HCT116 (cell line): Measurements from ENCODE around the gene PKP2. TPM values are rescaled to one million over a fixed set of nuclear protein-coding genes. Genes with fewer than 3 reads are reported as not detected.

Experiments used
- ATAC-seq: fragments of 200-7000 bp; cut with Tn5 transposase; 2 replicates; pipeline ENCODE4 v1.9.1; 2020; ENCODE audit warnings: mild to moderate bottlenecking, moderate library complexity
- BruUV-seq: library from RNA; stranded (reverse); fragments of 400-500 nt; replicated peaks from 2 replicates; lab custom pipeline; 2021; lab: Mats Ljungman, UMichigan
- CTCF ChIA-PET: fragments of 300-600 bp; sonication (Branson Sonifier 250); formaldehyde crosslinking; loops from one replicate; lab custom pipeline; 2021; ENCODE audit warnings: antibody characterized with exemption; lab: Charles Lee
- POLR2A ChIA-PET: fragments of 300-600, 350-600 bp; sonication (Branson Sonifier 250); formaldehyde crosslinking; loops from one replicate; lab custom pipeline; 2021; ENCODE audit warnings: antibody characterized with exemption; lab: Charles Lee
- RAD21 ChIA-PET, 2 experiments: fragments of 300-600 bp; sonication (Branson Sonifier 250); formaldehyde crosslinking; loops; one replicate each; lab custom pipeline; 2023; ENCODE audit warnings: low total read pairs in 2 of 2; ENCODE audit not compliant: uncharacterized antibody in 2 of 2, unreplicated experiment in 2 of 2, low non-redundant PET in 1 of 2; lab: Charles Lee
- DNase-seq: peaks from one replicate; pipeline ENCODE4 v3.0.0-alpha.2; 2010; ENCODE audit warnings: low read depth, low spot score
- H2AFZ ChIP-seq: fragments of 200-600 bp; shearing (Covaris generic), sonication (generic); 2 replicates; pipeline ENCODE4 v1.6.1; 2017; ENCODE audit warnings: low read depth, mixed run types, mixed read lengths, antibody characterized with exemption, low read length; ENCODE audit not compliant: poor library complexity, severe bottlenecking
- H3K27ac ChIP-seq: 2 replicates; pipeline ENCODE4 v1.5.1; 2012; ENCODE audit warnings: low read depth, low read length
- H3K27me3 ChIP-seq: fragments of 200-600 bp; sonication (generic); 2 replicates; pipeline ENCODE4 v1.6.1; 2016; ENCODE audit warnings: mixed run types, low read length, mixed read lengths; ENCODE audit not compliant: insufficient read depth
- H3K36me3 ChIP-seq, 2 experiments: fragments of 200-500 bp in 1 of 2; fragments of 200-600 bp in 1 of 2; sonication (Bioruptor generic) in 1 of 2; sonication (generic) in 1 of 2; 2 replicates each; pipeline versions ENCODE4 v1.5.1 to v1.6.1; 2014 to 2016; ENCODE audit warnings: low read length in 2 of 2, inconsistent platforms in 1 of 2, mixed read lengths in 1 of 2, mixed run types in 1 of 2; ENCODE audit not compliant: insufficient read depth in 2 of 2, control insufficient read depth in 1 of 2
- H3K4me1 ChIP-seq, 2 experiments: fragments of 200-600 bp in 1 of 2; sonication (generic) in 1 of 2; 2 replicates each; pipeline versions ENCODE4 v1.5.1 to v1.6.1; 2012 to 2017; ENCODE audit warnings: low read length in 2 of 2, inconsistent platforms in 1 of 2, mild to moderate bottlenecking in 1 of 2, mixed read lengths in 1 of 2, mixed run types in 1 of 2, moderate library complexity in 1 of 2; ENCODE audit not compliant: insufficient read depth in 2 of 2, control insufficient read depth in 1 of 2
- H3K4me2 ChIP-seq: fragments of 200-600 bp; sonication (generic); 2 replicates; pipeline ENCODE4 v1.6.1; 2017; ENCODE audit warnings: mixed run types, low read length, mixed read lengths
- H3K4me3 ChIP-seq, 2 experiments: fragments of 200-600 bp in 1 of 2; sonication (generic) in 1 of 2; replicated peaks in 1 of 2; 2 replicates each; pipeline ENCODE4 v1.5.1; 2011 to 2016; ENCODE audit warnings: low read length in 2 of 2, control low read depth in 1 of 2, low read depth in 1 of 2, mild to moderate bottlenecking in 1 of 2, mixed read lengths in 1 of 2, mixed run types in 1 of 2
- H3K79me2 ChIP-seq: fragments of 200-600 bp; sonication (generic); 2 replicates; pipeline ENCODE4 v1.6.1; 2017; ENCODE audit warnings: mild to moderate bottlenecking, mixed run types, low read length, moderate library complexity, mixed read lengths; ENCODE audit not compliant: insufficient read depth
- H3K9ac ChIP-seq: fragments of 200-600 bp; sonication (generic); 2 replicates; pipeline ENCODE4 v1.6.1; 2016; ENCODE audit warnings: low read length, mixed read lengths
- H3K9me2 ChIP-seq: fragments of 200-600 bp; sonication (generic), shearing (Covaris generic); 2 replicates; pipeline ENCODE4 v1.6.1; 2017; ENCODE audit warnings: mixed run types, mild to moderate bottlenecking, moderate library complexity; ENCODE audit not compliant: insufficient read depth
- H3K9me3 ChIP-seq, 2 experiments: fragments of 200-500 bp in 1 of 2; fragments of 200-600 bp in 1 of 2; sonication (Bioruptor generic) in 1 of 2; sonication (generic) in 1 of 2; 2 replicates each; pipeline ENCODE4 v1.6.1; 2014 to 2017; ENCODE audit warnings: low read length in 2 of 2, mixed read lengths in 2 of 2, inconsistent platforms in 1 of 2, low read depth in 1 of 2, mild to moderate bottlenecking in 1 of 2, mixed run types in 1 of 2, moderate library complexity in 1 of 2; ENCODE audit not compliant: control insufficient read depth in 1 of 2, insufficient read depth in 1 of 2
- H4K20me1 ChIP-seq: fragments of 200-600 bp; sonication (generic), shearing (Covaris generic); 2 replicates; pipeline ENCODE4 v1.6.1; 2017; ENCODE audit warnings: mixed run types, mild to moderate bottlenecking, moderate library complexity; ENCODE audit not compliant: insufficient read depth
- CBX3 ChIP-seq: IDR thresholded peaks from 2 replicates; pipeline ENCODE4 v1.6.1; 2012; ENCODE audit warnings: low read depth
- CEBPB ChIP-seq: IDR thresholded peaks from 2 replicates; pipeline ENCODE4 v1.6.1; 2012; ENCODE audit warnings: low read depth
- EGR1 ChIP-seq: IDR thresholded peaks from 2 replicates; pipeline ENCODE4 v1.6.1; 2012; ENCODE audit warnings: low read depth
- ELF1 ChIP-seq: IDR thresholded peaks from 2 replicates; pipeline ENCODE4 v1.6.1; 2012; ENCODE audit warnings: low read depth, borderline replicate concordance
- EZH2 ChIP-seq: fragments of 200-600 bp; sonication (generic); IDR thresholded peaks from 2 replicates; pipeline ENCODE4 v1.6.1; 2017; ENCODE audit warnings: antibody characterized with exemption, mixed run types
- EZH2phosphoT487 ChIP-seq: fragments of 200-600 bp; IDR thresholded peaks from 2 replicates; pipeline ENCODE4 v1.6.1; 2018; ENCODE audit warnings: antibody characterized with exemption, borderline replicate concordance
- FOSL1 ChIP-seq: IDR thresholded peaks from 2 replicates; pipeline ENCODE4 v1.6.1; 2012; ENCODE audit warnings: low read depth
- JUND ChIP-seq: IDR thresholded peaks from 2 replicates; pipeline ENCODE4 v1.6.1; 2012
- POLR2AphosphoS5 ChIP-seq: IDR thresholded peaks from 2 replicates; pipeline ENCODE4 v1.6.1; 2011; ENCODE audit warnings: mild to moderate bottlenecking, low read depth, low read length, moderate library complexity
- RAD21 ChIP-seq: IDR thresholded peaks from 2 replicates; pipeline ENCODE4 v1.6.1; 2012; ENCODE audit warnings: low read depth, mild to moderate bottlenecking
- SIN3A ChIP-seq: IDR thresholded peaks from 2 replicates; pipeline ENCODE4 v1.6.1; 2012; ENCODE audit warnings: low read depth
- SP1 ChIP-seq: IDR thresholded peaks from 2 replicates; pipeline ENCODE4 v1.6.1; 2012; ENCODE audit warnings: low read depth
- SRF ChIP-seq: IDR thresholded peaks from 2 replicates; pipeline ENCODE4 v1.6.1; 2012; ENCODE audit warnings: low read depth
- TCF7L2 ChIP-seq: IDR thresholded peaks from 2 replicates; pipeline ENCODE4 v1.7.0; 2011; ENCODE audit warnings: borderline replicate concordance, inconsistent platforms; ENCODE audit not compliant: insufficient read depth, insufficient read length; ENCODE audit errors: extremely low read depth
- ZFX ChIP-seq: fragments of 450-650 bp; IDR thresholded peaks from 2 replicates; pipeline ENCODE4 v1.6.1; 2017
- intact Hi-C: fragments of 100-400 bp; cut with micrococcal nuclease; formaldehyde crosslinking; loops from 2 replicates; pipeline ENCODE4 v1.10.0; 2022
- total RNA-seq: library from RNA; stranded (reverse); gene quantifications from one replicate; pipeline ENCODE4 v1.2.1, GENCODE V29; 2021; ENCODE audit not compliant: unreplicated experiment
- TF ChIP-seq, protein P1 (sequence below): IDR thresholded peaks from 2 replicates; pipeline ENCODE4 v1.6.1; 2012
- TF ChIP-seq, protein P2 (sequence below): IDR thresholded peaks from 2 replicates; pipeline ENCODE4 v1.6.1; 2011; ENCODE audit warnings: mild to moderate bottlenecking, low read length, moderate library complexity; ENCODE audit not compliant: insufficient replicate concordance; ENCODE audit errors: extremely low read depth
- TF ChIP-seq, protein P3 (sequence below), 3 experiments: fragments of 200-600 bp in 1 of 3; sonication (generic) in 1 of 3; IDR thresholded peaks in 2 of 3; conservative IDR thresholded peaks in 1 of 3; 2 replicates each; pipeline ENCODE4 v1.5.1; 2012 to 2017; ENCODE audit warnings: low read depth in 2 of 3, low read length in 2 of 3, antibody characterized with exemption in 1 of 3, borderline replicate concordance in 1 of 3, control low read depth in 1 of 3, mild to moderate bottlenecking in 1 of 3, mixed read lengths in 1 of 3, mixed run types in 1 of 3, moderate library complexity in 1 of 3; ENCODE audit not compliant: insufficient read depth in 1 of 3
- TF ChIP-seq, protein P4 (sequence below): IDR thresholded peaks from 2 replicates; pipeline ENCODE4 v1.6.1; 2012

PKP2 gene
- total RNA-seq, 1 experiment from 2014 or later = 21.5 TPM

DNA sequence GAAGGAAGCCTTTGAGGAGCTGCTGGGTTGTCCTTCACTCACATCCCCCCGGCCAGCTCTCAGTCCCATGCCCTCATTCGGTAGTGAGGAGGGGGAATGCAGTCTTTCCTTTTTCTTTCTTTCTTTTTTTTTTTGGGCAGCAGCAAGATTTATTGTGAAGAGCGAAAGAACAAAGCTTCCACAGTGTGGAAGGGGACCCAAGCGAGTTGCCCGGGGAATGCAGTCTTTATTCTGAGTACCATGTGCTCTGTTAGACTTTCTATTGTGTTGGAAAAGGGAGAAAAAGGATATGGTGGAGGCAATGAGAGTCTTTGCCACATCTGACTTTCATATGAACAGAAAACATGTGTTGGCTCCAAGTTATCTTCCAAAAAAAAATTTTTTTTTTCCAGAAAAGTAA lies 111.0 kb downstream of the PKP2 start:
- CTCF ChIA-PET = no interaction called here
- Histone ChIP-seq H3K9me2 (no peaks in the 10 kb centered on the region), H4K20me1 (no peaks in the 10 kb centered on the region), H3K4me1 (no peaks in the 10 kb centered on the region), H3K79me2 (no peaks in the 10 kb centered on the region), H3K4me3 (no peak overlapping the region), H3K27ac (no peak overlapping the region), H2AFZ (no peak overlapping the region), H3K4me2 (no peak overlapping the region), H3K36me3 (no peaks in the 10 kb centered on the region), H3K9ac (no peak overlapping the region), H3K9me3 (no peaks in the 10 kb centered on the region), H3K27me3 (no peaks in the 10 kb centered on the region)
- DNase-seq (no peak), ATAC-seq (no peak)
- RAD21 ChIA-PET = no interaction called here
- POLR2A ChIA-PET = no interaction called here
- no peak for TF ChIP-seq TCF7L2
- TF ChIP-seq SIN3A = no peak
- TF ChIP-seq RAD21 = no peak
- TF ChIP-seq EGR1 = no peak
- TF ChIP-seq FOSL1 = no peak
- no peak for TF ChIP-seq ELF1
- TF ChIP-seq SRF = no peak
- TF ChIP-seq EZH2 = no peak
- no peak for TF ChIP-seq JUND
- TF ChIP-seq POLR2AphosphoS5 = no peak
- TF ChIP-seq, protein P1, sequence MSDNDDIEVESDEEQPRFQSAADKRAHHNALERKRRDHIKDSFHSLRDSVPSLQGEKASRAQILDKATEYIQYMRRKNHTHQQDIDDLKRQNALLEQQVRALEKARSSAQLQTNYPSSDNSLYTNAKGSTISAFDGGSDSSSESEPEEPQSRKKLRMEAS = no peak
- TF ChIP-seq SP1 = no peak
- no peak for TF ChIP-seq CEBPB
- TF ChIP-seq ZFX = no peak
- intact Hi-C loops = no loop called here
- no TSS peak for BruUV-seq

DNA sequence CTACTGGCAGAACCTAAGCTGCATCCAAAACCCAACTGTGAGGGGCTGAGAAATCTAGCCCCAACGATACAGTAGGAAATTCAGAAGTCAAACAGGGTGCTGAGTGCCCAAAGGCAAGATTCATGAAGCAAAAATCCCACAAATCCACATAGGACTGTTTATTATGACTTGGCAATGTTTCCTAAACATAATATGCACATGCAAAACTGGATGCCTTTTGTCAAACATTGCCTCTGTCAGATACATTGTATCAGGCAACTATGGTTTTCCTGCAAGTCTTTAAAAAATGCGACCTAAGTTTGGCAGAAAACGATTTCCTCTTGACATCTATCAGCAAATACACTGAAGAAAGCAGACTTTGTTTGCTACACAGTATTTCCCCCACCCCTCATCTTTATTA lies 113.5 kb downstream of the PKP2 start:
- Histone ChIP-seq H4K20me1 (no peaks in the 10 kb centered on the region), H3K27me3 (no peaks in the 10 kb centered on the region), H3K4me2 (no peak overlapping the region), H3K4me1 (no peaks in the 10 kb centered on the region), H3K27ac (no peak overlapping the region), H2AFZ (no peak overlapping the region), H3K36me3 (no peaks in the 10 kb centered on the region), H3K9ac (no peak overlapping the region), H3K9me2 (no peaks in the 10 kb centered on the region), H3K79me2 (no peaks in the 10 kb centered on the region), H3K9me3 (no peaks in the 10 kb centered on the region), H3K4me3 (no peak overlapping the region)
- no TSS peak for BruUV-seq
- DNase-seq = no peak
- no peak for ATAC-seq
- POLR2A ChIA-PET = no interaction called here
- no peak for TF ChIP-seq SP1
- TF ChIP-seq, protein P2, sequence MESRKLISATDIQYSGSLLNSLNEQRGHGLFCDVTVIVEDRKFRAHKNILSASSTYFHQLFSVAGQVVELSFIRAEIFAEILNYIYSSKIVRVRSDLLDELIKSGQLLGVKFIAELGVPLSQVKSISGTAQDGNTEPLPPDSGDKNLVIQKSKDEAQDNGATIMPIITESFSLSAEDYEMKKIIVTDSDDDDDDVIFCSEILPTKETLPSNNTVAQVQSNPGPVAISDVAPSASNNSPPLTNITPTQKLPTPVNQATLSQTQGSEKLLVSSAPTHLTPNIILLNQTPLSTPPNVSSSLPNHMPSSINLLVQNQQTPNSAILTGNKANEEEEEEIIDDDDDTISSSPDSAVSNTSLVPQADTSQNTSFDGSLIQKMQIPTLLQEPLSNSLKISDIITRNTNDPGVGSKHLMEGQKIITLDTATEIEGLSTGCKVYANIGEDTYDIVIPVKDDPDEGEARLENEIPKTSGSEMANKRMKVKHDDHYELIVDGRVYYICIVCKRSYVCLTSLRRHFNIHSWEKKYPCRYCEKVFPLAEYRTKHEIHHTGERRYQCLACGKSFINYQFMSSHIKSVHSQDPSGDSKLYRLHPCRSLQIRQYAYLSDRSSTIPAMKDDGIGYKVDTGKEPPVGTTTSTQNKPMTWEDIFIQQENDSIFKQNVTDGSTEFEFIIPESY = no peak
- TF ChIP-seq, protein P3, sequence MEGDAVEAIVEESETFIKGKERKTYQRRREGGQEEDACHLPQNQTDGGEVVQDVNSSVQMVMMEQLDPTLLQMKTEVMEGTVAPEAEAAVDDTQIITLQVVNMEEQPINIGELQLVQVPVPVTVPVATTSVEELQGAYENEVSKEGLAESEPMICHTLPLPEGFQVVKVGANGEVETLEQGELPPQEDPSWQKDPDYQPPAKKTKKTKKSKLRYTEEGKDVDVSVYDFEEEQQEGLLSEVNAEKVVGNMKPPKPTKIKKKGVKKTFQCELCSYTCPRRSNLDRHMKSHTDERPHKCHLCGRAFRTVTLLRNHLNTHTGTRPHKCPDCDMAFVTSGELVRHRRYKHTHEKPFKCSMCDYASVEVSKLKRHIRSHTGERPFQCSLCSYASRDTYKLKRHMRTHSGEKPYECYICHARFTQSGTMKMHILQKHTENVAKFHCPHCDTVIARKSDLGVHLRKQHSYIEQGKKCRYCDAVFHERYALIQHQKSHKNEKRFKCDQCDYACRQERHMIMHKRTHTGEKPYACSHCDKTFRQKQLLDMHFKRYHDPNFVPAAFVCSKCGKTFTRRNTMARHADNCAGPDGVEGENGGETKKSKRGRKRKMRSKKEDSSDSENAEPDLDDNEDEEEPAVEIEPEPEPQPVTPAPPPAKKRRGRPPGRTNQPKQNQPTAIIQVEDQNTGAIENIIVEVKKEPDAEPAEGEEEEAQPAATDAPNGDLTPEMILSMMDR (IDR thresholded peaks at IDR 0.05 in 2 of 3, conservative IDR thresholded peaks at IDR 0.05 in 1 of 3; ENCODE audit: borderline replicate concordance in 1 of 3, insufficient read depth in 1 of 3, low read depth in 2 of 3, low read length in 2 of 3) = no peak
- no peak for TF ChIP-seq EZH2
- no peak for TF ChIP-seq POLR2AphosphoS5
- TF ChIP-seq, protein P4, sequence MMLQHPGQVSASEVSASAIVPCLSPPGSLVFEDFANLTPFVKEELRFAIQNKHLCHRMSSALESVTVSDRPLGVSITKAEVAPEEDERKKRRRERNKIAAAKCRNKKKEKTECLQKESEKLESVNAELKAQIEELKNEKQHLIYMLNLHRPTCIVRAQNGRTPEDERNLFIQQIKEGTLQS = no peak
- TF ChIP-seq SIN3A = no peak
- no peak for TF ChIP-seq TCF7L2
- no peak for TF ChIP-seq EZH2phosphoT487
- TF ChIP-seq CBX3 = no peak
- CTCF ChIA-PET = no interaction called here
- intact Hi-C loops = no loop called here
- RAD21 ChIA-PET = no interaction called here
